Right lobe of liver (tissue), 4 donors: ENCODE results near the gene MAGEB16.

Experiments
- CTCF ChIP-seq, 4 donors: fragments of 200-600 bp in 3 of 4; fragments of 450-650 bp in 1 of 4; IDR thresholded peaks; one replicate each; pipeline versions ENCODE4 v1.5.1 to v1.8.0; 2016 to 2022; ENCODE audit warnings: antibody characterized with exemption in 4 of 4, mild to moderate bottlenecking in 2 of 4
- POLR2A ChIP-seq: fragments of 450-650 bp; IDR thresholded peaks from one replicate; pipeline ENCODE4 v1.6.1; 2017; ENCODE audit warnings: antibody characterized with exemption, mild to moderate bottlenecking
- donor health status: DM: no; HTN: no; CAD: no.
- donor health status: DM: no; HTN: no; CAD: no.
- donor health status: DM: no; HTN: yes; CAD: no.

DNA sequence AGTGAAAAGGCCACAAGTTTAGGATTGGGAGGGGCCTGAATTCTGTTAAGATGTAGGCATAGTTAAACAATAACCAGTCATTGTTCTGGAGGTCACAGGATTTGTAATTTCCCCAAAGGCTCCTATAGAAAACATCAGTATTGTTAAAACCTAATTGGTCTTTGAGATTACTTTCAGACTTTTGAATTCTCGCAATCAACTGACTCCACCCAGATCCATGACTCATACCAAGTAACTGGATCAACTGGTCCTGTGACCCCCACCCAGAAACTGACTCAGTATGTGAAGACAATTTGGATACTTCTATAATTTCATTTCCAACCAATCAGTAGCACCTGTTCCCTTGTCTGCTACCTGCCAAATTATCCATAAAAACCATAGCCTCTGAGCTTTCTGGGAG is 28.4 kb downstream of the MAGEB16 start:
- TF ChIP-seq CTCF (IDR thresholded peaks at IDR 0.05) (no peak), POLR2A (no peak)
